HCT116 (cell line): ENCODE measurements around the gene SIRPD. TPM values are rescaled to one million over a fixed set of nuclear protein-coding genes. Genes with fewer than 3 reads are reported as not detected.

Experiments used
- ATAC-seq: fragments of 200-7000 bp; cut with Tn5 transposase; 2 replicates; pipeline ENCODE4 v1.9.1; 2020; ENCODE audit warnings: mild to moderate bottlenecking, moderate library complexity
- BruUV-seq: library from RNA; stranded (reverse); fragments of 400-500 nt; replicated peaks from 2 replicates; lab custom pipeline; 2021; lab: Mats Ljungman, UMichigan
- CTCF ChIA-PET: fragments of 300-600 bp; sonication (Branson Sonifier 250); formaldehyde crosslinking; loops from one replicate; lab custom pipeline; 2021; ENCODE audit warnings: antibody characterized with exemption; lab: Charles Lee
- POLR2A ChIA-PET: fragments of 300-600, 350-600 bp; sonication (Branson Sonifier 250); formaldehyde crosslinking; loops from one replicate; lab custom pipeline; 2021; ENCODE audit warnings: antibody characterized with exemption; lab: Charles Lee
- RAD21 ChIA-PET, 2 experiments: fragments of 300-600 bp; sonication (Branson Sonifier 250); formaldehyde crosslinking; loops; one replicate each; lab custom pipeline; 2023; ENCODE audit warnings: low total read pairs in 2 of 2; ENCODE audit not compliant: uncharacterized antibody in 2 of 2, unreplicated experiment in 2 of 2, low non-redundant PET in 1 of 2; lab: Charles Lee
- DNase-seq: peaks from one replicate; pipeline ENCODE4 v3.0.0-alpha.2; 2010; ENCODE audit warnings: low read depth, low spot score
- H2AFZ ChIP-seq: fragments of 200-600 bp; shearing (Covaris generic), sonication (generic); 2 replicates; pipeline ENCODE4 v1.6.1; 2017; ENCODE audit warnings: low read depth, mixed run types, mixed read lengths, antibody characterized with exemption, low read length; ENCODE audit not compliant: poor library complexity, severe bottlenecking
- H3K27ac ChIP-seq: 2 replicates; pipeline ENCODE4 v1.5.1; 2012; ENCODE audit warnings: low read depth, low read length
- H3K27me3 ChIP-seq: fragments of 200-600 bp; sonication (generic); 2 replicates; pipeline ENCODE4 v1.6.1; 2016; ENCODE audit warnings: mixed run types, low read length, mixed read lengths; ENCODE audit not compliant: insufficient read depth
- H3K36me3 ChIP-seq, 2 experiments: fragments of 200-500 bp in 1 of 2; fragments of 200-600 bp in 1 of 2; sonication (Bioruptor generic) in 1 of 2; sonication (generic) in 1 of 2; 2 replicates each; pipeline versions ENCODE4 v1.5.1 to v1.6.1; 2014 to 2016; ENCODE audit warnings: low read length in 2 of 2, inconsistent platforms in 1 of 2, mixed read lengths in 1 of 2, mixed run types in 1 of 2; ENCODE audit not compliant: insufficient read depth in 2 of 2, control insufficient read depth in 1 of 2
- H3K4me1 ChIP-seq, 2 experiments: fragments of 200-600 bp in 1 of 2; sonication (generic) in 1 of 2; 2 replicates each; pipeline versions ENCODE4 v1.5.1 to v1.6.1; 2012 to 2017; ENCODE audit warnings: low read length in 2 of 2, inconsistent platforms in 1 of 2, mild to moderate bottlenecking in 1 of 2, mixed read lengths in 1 of 2, mixed run types in 1 of 2, moderate library complexity in 1 of 2; ENCODE audit not compliant: insufficient read depth in 2 of 2, control insufficient read depth in 1 of 2
- H3K4me2 ChIP-seq: fragments of 200-600 bp; sonication (generic); 2 replicates; pipeline ENCODE4 v1.6.1; 2017; ENCODE audit warnings: mixed run types, low read length, mixed read lengths
- H3K4me3 ChIP-seq, 2 experiments: fragments of 200-600 bp in 1 of 2; sonication (generic) in 1 of 2; replicated peaks in 1 of 2; 2 replicates each; pipeline ENCODE4 v1.5.1; 2011 to 2016; ENCODE audit warnings: low read length in 2 of 2, control low read depth in 1 of 2, low read depth in 1 of 2, mild to moderate bottlenecking in 1 of 2, mixed read lengths in 1 of 2, mixed run types in 1 of 2
- H3K79me2 ChIP-seq: fragments of 200-600 bp; sonication (generic); 2 replicates; pipeline ENCODE4 v1.6.1; 2017; ENCODE audit warnings: mild to moderate bottlenecking, mixed run types, low read length, moderate library complexity, mixed read lengths; ENCODE audit not compliant: insufficient read depth
- H3K9ac ChIP-seq: fragments of 200-600 bp; sonication (generic); 2 replicates; pipeline ENCODE4 v1.6.1; 2016; ENCODE audit warnings: low read length, mixed read lengths
- H3K9me2 ChIP-seq: fragments of 200-600 bp; sonication (generic), shearing (Covaris generic); 2 replicates; pipeline ENCODE4 v1.6.1; 2017; ENCODE audit warnings: mixed run types, mild to moderate bottlenecking, moderate library complexity; ENCODE audit not compliant: insufficient read depth
- H3K9me3 ChIP-seq, 2 experiments: fragments of 200-500 bp in 1 of 2; fragments of 200-600 bp in 1 of 2; sonication (Bioruptor generic) in 1 of 2; sonication (generic) in 1 of 2; 2 replicates each; pipeline ENCODE4 v1.6.1; 2014 to 2017; ENCODE audit warnings: low read length in 2 of 2, mixed read lengths in 2 of 2, inconsistent platforms in 1 of 2, low read depth in 1 of 2, mild to moderate bottlenecking in 1 of 2, mixed run types in 1 of 2, moderate library complexity in 1 of 2; ENCODE audit not compliant: control insufficient read depth in 1 of 2, insufficient read depth in 1 of 2
- H4K20me1 ChIP-seq: fragments of 200-600 bp; sonication (generic), shearing (Covaris generic); 2 replicates; pipeline ENCODE4 v1.6.1; 2017; ENCODE audit warnings: mixed run types, mild to moderate bottlenecking, moderate library complexity; ENCODE audit not compliant: insufficient read depth
- CBX3 ChIP-seq: IDR thresholded peaks from 2 replicates; pipeline ENCODE4 v1.6.1; 2012; ENCODE audit warnings: low read depth
- CEBPB ChIP-seq: IDR thresholded peaks from 2 replicates; pipeline ENCODE4 v1.6.1; 2012; ENCODE audit warnings: low read depth
- ELF1 ChIP-seq: IDR thresholded peaks from 2 replicates; pipeline ENCODE4 v1.6.1; 2012; ENCODE audit warnings: low read depth, borderline replicate concordance
- EZH2 ChIP-seq: fragments of 200-600 bp; sonication (generic); IDR thresholded peaks from 2 replicates; pipeline ENCODE4 v1.6.1; 2017; ENCODE audit warnings: antibody characterized with exemption, mixed run types
- EZH2phosphoT487 ChIP-seq: fragments of 200-600 bp; IDR thresholded peaks from 2 replicates; pipeline ENCODE4 v1.6.1; 2018; ENCODE audit warnings: antibody characterized with exemption, borderline replicate concordance
- FOSL1 ChIP-seq: IDR thresholded peaks from 2 replicates; pipeline ENCODE4 v1.6.1; 2012; ENCODE audit warnings: low read depth
- POLR2AphosphoS5 ChIP-seq: IDR thresholded peaks from 2 replicates; pipeline ENCODE4 v1.6.1; 2011; ENCODE audit warnings: mild to moderate bottlenecking, low read depth, low read length, moderate library complexity
- RAD21 ChIP-seq: IDR thresholded peaks from 2 replicates; pipeline ENCODE4 v1.6.1; 2012; ENCODE audit warnings: low read depth, mild to moderate bottlenecking
- SP1 ChIP-seq: IDR thresholded peaks from 2 replicates; pipeline ENCODE4 v1.6.1; 2012; ENCODE audit warnings: low read depth
- SRF ChIP-seq: IDR thresholded peaks from 2 replicates; pipeline ENCODE4 v1.6.1; 2012; ENCODE audit warnings: low read depth
- TCF7L2 ChIP-seq: IDR thresholded peaks from 2 replicates; pipeline ENCODE4 v1.7.0; 2011; ENCODE audit warnings: borderline replicate concordance, inconsistent platforms; ENCODE audit not compliant: insufficient read depth, insufficient read length; ENCODE audit errors: extremely low read depth
- YY1 ChIP-seq: IDR thresholded peaks from 2 replicates; pipeline ENCODE4 v1.6.1; 2011; ENCODE audit warnings: low read length, low read depth, moderate library complexity, mild to moderate bottlenecking; ENCODE audit not compliant: insufficient replicate concordance; ENCODE audit errors: extremely low read depth
- ZBTB33 ChIP-seq: IDR thresholded peaks from 2 replicates; pipeline ENCODE4 v1.6.1; 2011; ENCODE audit warnings: mild to moderate bottlenecking, low read length, moderate library complexity; ENCODE audit not compliant: insufficient replicate concordance; ENCODE audit errors: extremely low read depth
- ZFX ChIP-seq: fragments of 450-650 bp; IDR thresholded peaks from 2 replicates; pipeline ENCODE4 v1.6.1; 2017
- ZNF274 ChIP-seq: fragments of 200-500 bp; sonication (Bioruptor generic); IDR thresholded peaks from 2 replicates; pipeline ENCODE4 v1.6.1; 2014; ENCODE audit warnings: mild to moderate bottlenecking, low read depth, low read length, inconsistent platforms
- intact Hi-C: fragments of 100-400 bp; cut with micrococcal nuclease; formaldehyde crosslinking; loops from 2 replicates; pipeline ENCODE4 v1.10.0; 2022
- total RNA-seq: library from RNA; stranded (reverse); gene quantifications from one replicate; pipeline ENCODE4 v1.2.1, GENCODE V29; 2021; ENCODE audit not compliant: unreplicated experiment
- TF ChIP-seq, protein P1 (sequence below): IDR thresholded peaks from 2 replicates; pipeline ENCODE4 v1.6.1; 2012
- TF ChIP-seq, protein P2 (sequence below), 3 experiments: fragments of 200-600 bp in 1 of 3; sonication (generic) in 1 of 3; IDR thresholded peaks in 2 of 3; conservative IDR thresholded peaks in 1 of 3; 2 replicates each; pipeline ENCODE4 v1.5.1; 2012 to 2017; ENCODE audit warnings: low read depth in 2 of 3, low read length in 2 of 3, antibody characterized with exemption in 1 of 3, borderline replicate concordance in 1 of 3, control low read depth in 1 of 3, mild to moderate bottlenecking in 1 of 3, mixed read lengths in 1 of 3, mixed run types in 1 of 3, moderate library complexity in 1 of 3; ENCODE audit not compliant: insufficient read depth in 1 of 3

The SIRPD gene
- total RNA-seq, 1 experiment from 2014 or later, result not detected

DNA sequence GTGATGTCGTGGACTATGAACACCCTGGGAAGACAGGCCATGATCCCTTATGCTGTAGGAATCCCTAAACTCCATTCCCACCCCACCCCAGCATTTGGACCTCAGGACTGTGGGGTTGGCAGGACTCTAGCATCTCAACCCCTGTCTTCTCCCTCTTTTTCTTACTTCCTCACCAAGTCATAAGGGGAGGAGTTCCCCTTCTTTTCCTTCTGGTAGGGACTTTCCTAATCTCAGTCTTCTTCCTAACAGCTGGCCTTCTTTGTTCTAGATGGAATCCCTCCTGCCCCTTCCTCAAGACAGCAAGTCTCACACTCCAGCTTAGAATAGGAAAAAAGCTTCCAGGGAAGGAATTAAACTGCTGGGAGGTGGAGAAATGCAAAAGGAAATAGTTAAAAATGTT lies 64.0 kb downstream of the SIRPD start (continued):
- TF ChIP-seq, protein P1, sequence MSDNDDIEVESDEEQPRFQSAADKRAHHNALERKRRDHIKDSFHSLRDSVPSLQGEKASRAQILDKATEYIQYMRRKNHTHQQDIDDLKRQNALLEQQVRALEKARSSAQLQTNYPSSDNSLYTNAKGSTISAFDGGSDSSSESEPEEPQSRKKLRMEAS, result no peak
- TF ChIP-seq YY1 (no peak), ELF1 (no peak), CBX3 (no peak), CEBPB (no peak), POLR2AphosphoS5 (no peak), EZH2phosphoT487 (no peak), SRF (no peak), ZNF274 (no peak), ZFX (no peak), SP1 (no peak)

DNA sequence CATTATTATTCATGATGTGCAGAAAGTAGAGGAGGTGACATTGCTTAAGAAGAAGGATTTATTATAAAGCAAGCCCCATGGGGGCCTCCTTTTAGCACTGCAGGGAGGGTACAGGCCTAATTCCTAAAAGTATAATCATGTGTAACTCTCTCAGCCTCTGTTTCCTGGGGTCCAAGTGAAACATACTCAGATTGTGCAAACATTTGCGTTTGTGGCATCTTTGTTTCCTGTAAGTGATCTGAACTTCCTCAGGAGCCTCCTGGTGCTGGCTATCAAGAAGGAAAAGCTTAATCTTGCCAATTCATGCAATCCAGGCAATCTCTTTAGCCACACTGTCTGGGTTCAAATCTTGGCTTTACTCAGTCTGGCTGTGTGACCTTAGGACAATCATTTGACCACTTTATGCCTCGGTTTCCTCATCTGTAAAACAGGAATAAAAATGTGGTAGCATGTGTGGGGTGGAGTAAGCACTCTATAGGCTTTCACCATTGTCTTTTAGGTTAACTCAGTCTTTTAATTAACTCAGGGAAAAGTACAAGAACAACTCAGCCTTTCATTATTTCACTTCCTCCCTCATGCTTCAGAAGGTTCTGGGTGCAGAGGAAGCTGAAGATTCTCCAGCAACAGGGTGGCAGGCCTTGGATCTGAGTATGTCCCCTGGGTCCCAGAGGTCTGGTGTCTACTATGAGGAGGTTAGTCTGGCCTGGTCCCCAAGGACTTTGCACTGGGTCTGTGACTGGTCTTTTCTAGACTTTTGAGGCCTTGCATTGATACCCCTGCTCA lies 65.5 kb downstream of the SIRPD start:
- no peak for ATAC-seq
- Histone ChIP-seq H3K4me1 (peaks cover 0 to 18% of the 10 kb centered on the region in 2 experiments; a peak in 2 of 4 replicates), H2AFZ (no peak overlapping the region), H3K27me3 (no peaks in the 10 kb centered on the region), H3K9ac (no peak overlapping the region), H3K36me3 (no peaks in the 10 kb centered on the region), H3K9me3 (no peaks in the 10 kb centered on the region; a peak in 1 of 4 replicates), H3K9me2 (no peaks in the 10 kb centered on the region), H3K4me3 (no peak overlapping the region), H3K27ac (no peak overlapping the region), H3K79me2 (no peaks in the 10 kb centered on the region), H4K20me1 (no peaks in the 10 kb centered on the region), H3K4me2 (no peak overlapping the region)
- POLR2A ChIA-PET, result no interaction called here
- RAD21 ChIA-PET, result no interaction called here
- DNase-seq, result no peak
- intact Hi-C loops, result no loop called here
- BruUV-seq, result no TSS peak
- CTCF ChIA-PET, result no interaction called here
- no peak for TF ChIP-seq CEBPB
- TF ChIP-seq, protein P1, result no peak
- no peak for TF ChIP-seq ZBTB33
- TF ChIP-seq ZFX, result no peak
- no peak for TF ChIP-seq EZH2
- no peak for TF ChIP-seq CBX3
- TF ChIP-seq RAD21, result no peak
- TF ChIP-seq, protein P2, sequence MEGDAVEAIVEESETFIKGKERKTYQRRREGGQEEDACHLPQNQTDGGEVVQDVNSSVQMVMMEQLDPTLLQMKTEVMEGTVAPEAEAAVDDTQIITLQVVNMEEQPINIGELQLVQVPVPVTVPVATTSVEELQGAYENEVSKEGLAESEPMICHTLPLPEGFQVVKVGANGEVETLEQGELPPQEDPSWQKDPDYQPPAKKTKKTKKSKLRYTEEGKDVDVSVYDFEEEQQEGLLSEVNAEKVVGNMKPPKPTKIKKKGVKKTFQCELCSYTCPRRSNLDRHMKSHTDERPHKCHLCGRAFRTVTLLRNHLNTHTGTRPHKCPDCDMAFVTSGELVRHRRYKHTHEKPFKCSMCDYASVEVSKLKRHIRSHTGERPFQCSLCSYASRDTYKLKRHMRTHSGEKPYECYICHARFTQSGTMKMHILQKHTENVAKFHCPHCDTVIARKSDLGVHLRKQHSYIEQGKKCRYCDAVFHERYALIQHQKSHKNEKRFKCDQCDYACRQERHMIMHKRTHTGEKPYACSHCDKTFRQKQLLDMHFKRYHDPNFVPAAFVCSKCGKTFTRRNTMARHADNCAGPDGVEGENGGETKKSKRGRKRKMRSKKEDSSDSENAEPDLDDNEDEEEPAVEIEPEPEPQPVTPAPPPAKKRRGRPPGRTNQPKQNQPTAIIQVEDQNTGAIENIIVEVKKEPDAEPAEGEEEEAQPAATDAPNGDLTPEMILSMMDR (IDR thresholded peaks at IDR 0.05 in 2 of 3, conservative IDR thresholded peaks at IDR 0.05 in 1 of 3; ENCODE audit: borderline replicate concordance in 1 of 3, insufficient read depth in 1 of 3, low read depth in 2 of 3, low read length in 2 of 3), result no peak
- TF ChIP-seq TCF7L2, result no peak
- TF ChIP-seq FOSL1, result no peak
- TF ChIP-seq ELF1, result no peak
